ENCODE measurements around the gene MRGPRD.

- TF ChIP-seq SP1 (IDR thresholded peaks at IDR 0.05) (no peak), TARDBP (IDR thresholded peaks at IDR 0.05) (no peak), FOXA1 (IDR thresholded peaks at IDR 0.05) (no peak), PKNOX1 (IDR thresholded peaks at IDR 0.05) (no peak), ELF4 (IDR thresholded peaks at IDR 0.05) (no peak), SUZ12 (IDR thresholded peaks at IDR 0.05) (no peak)
Observed at GRCh38 chr11:68992743-68993255, 12.0 kb upstream of the MRGPRD start.

Data from HEK293T (cell line).